A673 (cell line): Measurements from ENCODE around the gene CSNK2A2. TPM values are rescaled to one million over a fixed set of nuclear protein-coding genes. Genes with fewer than 3 reads are reported as not detected.

Source experiments
- Bru-seq: library from RNA; stranded (reverse); fragments of 400-500 nt; gene quantifications from one replicate; lab custom pipeline; 2021; lab: Mats Ljungman, UMichigan
- BruChase-seq, 2 experiments: library from RNA; stranded (reverse); fragments of 400-500 nt; gene quantifications; one replicate each; lab custom pipeline; 2021; lab: Mats Ljungman, UMichigan
- BruUV-seq: library from RNA; stranded (reverse); fragments of 400-500 nt; replicated peaks from 2 replicates; lab custom pipeline; 2021; lab: Mats Ljungman, UMichigan
- CTCF ChIA-PET: fragments of 300-600 bp; sonication (Branson Sonifier 250); formaldehyde crosslinking; loops from one replicate; lab custom pipeline; 2022; ENCODE audit warnings: antibody characterized with exemption; lab: Charles Lee
- POLR2A ChIA-PET: fragments of 300-600 bp; sonication (Branson Sonifier 250); formaldehyde crosslinking; loops from one replicate; lab custom pipeline; 2022; ENCODE audit warnings: antibody characterized with exemption; ENCODE audit not compliant: low non-redundant PET; lab: Charles Lee
- DNase-seq: peaks from one replicate; pipeline ENCODE4 v3.0.0-alpha.2; 2015; ENCODE audit warnings: low spot score
- H3K27ac ChIP-seq: fragments of 200-600 bp; sonication (generic); 2 replicates; pipeline ENCODE4 v1.5.1; 2016; ENCODE audit warnings: mixed run types, low read depth, mild to moderate bottlenecking, mixed read lengths, antibody characterized with exemption, low read length; ENCODE audit not compliant: poor library complexity, severe bottlenecking
- H3K27me3 ChIP-seq: fragments of 200-600 bp; sonication (generic); replicated peaks from 2 replicates; pipeline ENCODE4 v1.6.1; 2017; ENCODE audit warnings: mixed run types, low read depth, mild to moderate bottlenecking, mixed read lengths, antibody characterized with exemption, low read length; ENCODE audit not compliant: insufficient read depth, poor library complexity
- H3K36me3 ChIP-seq: fragments of 200-600 bp; sonication (generic); 2 replicates; pipeline ENCODE4 v1.6.1; 2016; ENCODE audit warnings: mixed run types, mild to moderate bottlenecking, mixed read lengths, antibody characterized with exemption, low read length; ENCODE audit not compliant: insufficient read depth, poor library complexity, severe bottlenecking
- H3K4me1 ChIP-seq: fragments of 200-600 bp; sonication (generic); 2 replicates; pipeline ENCODE4 v1.6.1; 2017; ENCODE audit warnings: mixed run types, mild to moderate bottlenecking, mixed read lengths, antibody characterized with exemption, low read length; ENCODE audit not compliant: insufficient read depth, poor library complexity, severe bottlenecking
- H3K4me3 ChIP-seq: fragments of 200-600 bp; sonication (generic); 2 replicates; pipeline ENCODE4 v1.5.1; 2016; ENCODE audit warnings: low read depth, mixed run types, mild to moderate bottlenecking, mixed read lengths, low read length; ENCODE audit not compliant: poor library complexity, severe bottlenecking
- H3K9me3 ChIP-seq: fragments of 200-600 bp; sonication (generic); 2 replicates; pipeline ENCODE4 v1.6.1; 2016; ENCODE audit warnings: mixed run types, low read depth, mild to moderate bottlenecking, mixed read lengths, antibody characterized with exemption, low read length; ENCODE audit not compliant: poor library complexity, severe bottlenecking
- EZH2 ChIP-seq: fragments of 200-600 bp; sonication (generic); IDR thresholded peaks from 2 replicates; pipeline ENCODE4 v1.6.1; 2017; ENCODE audit warnings: borderline replicate concordance, low read depth, mild to moderate bottlenecking, mixed read lengths, antibody characterized with exemption, low read length; ENCODE audit not compliant: poor library complexity, severe bottlenecking
- intact Hi-C: fragments of 100-400 bp; cut with micrococcal nuclease; formaldehyde crosslinking; loops from one replicate; pipeline ENCODE4 v1.10.0; 2022; ENCODE audit not compliant: unreplicated experiment
- long read RNA-seq: library from polyadenylated mRNA; stranded (forward); transcript quantifications from one replicate; pipeline ENCODE4 v2.0.0, GENCODE V29; 2022
- total RNA-seq: library from RNA; stranded (reverse); gene quantifications from 2 replicates; pipeline ENCODE4 v1.2.3, GENCODE V29; 2021
- TF ChIP-seq, protein P1 (sequence below): fragments of 300-800, 200-600 bp; sonication (generic); conservative IDR thresholded peaks from 2 replicates; pipeline ENCODE4 v1.5.1; 2017; ENCODE audit warnings: low read depth, mild to moderate bottlenecking, antibody characterized with exemption, low read length, moderate library complexity, mixed read lengths

The CSNK2A2 gene
- 108 and 114 TPM in 2 replicates for total RNA-seq
- Bru-seq, nascent RNA = percentile 92 among the genes with signal in this experiment
- percentile 94 among the genes with signal in this experiment for BruChase-seq, experiment 1, labeled RNA remaining after a 2-hour chase
- BruChase-seq, experiment 2, labeled RNA remaining after a 6-hour chase = percentile 96 among the genes with signal in this experiment
- long read RNA-seq, transcript CSNK2A2-201 (12 exons, 1,701 nt) = major isoform, 7 of 34 reads
- long read RNA-seq, partial matches to known transcripts = 8 of 34 reads
- long read RNA-seq, other reads (novel, unspliced or antisense) = 19 of 34 reads

DNA sequence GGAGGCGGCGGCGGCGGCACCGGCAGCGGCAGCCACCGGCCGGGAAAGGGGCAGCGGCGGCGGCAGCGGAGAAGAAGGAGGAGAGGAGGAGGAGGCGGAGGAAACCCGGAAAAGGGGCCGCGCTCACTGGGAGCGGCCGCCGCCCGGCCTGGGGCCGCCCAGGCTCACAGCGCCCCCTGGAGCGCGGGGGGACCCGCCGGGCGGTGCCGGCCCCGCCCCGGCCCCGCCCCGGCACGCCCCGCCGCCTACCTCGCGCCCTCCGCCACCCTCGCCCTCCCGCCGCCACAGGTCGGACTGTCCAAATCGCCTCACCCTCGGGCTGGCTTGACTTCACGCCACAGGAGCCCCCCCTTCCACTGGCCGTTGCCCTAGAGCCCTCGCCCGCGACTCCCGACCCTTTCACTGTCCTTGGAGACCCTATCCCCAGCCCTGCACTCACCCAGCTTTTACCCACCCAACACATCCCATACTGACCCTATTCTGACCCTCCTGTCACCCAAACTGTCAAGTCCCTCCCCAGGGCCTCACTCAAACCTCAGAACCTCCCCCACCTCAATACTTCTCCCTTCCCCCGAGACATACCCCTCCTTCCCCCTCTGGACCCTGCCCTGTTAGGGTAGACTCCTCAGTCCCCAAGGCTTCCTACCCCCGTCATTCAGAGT, at the start of gene CSNK2A2:
TSS of gene CSNK2A2 (minus strand) at position 85 of the 662 bp plus-strand sequence. CDS start 370 bp downstream, outside the sequence.
- Histone ChIP-seq H3K4me1 (peaks cover 6% of the 10 kb centered on the region), H3K4me3 (peak within 1 kb of the TSS; percentile 85), H3K36me3 (peaks cover 31% of the 10 kb centered on the region), H3K27ac (peak within 1 kb of the TSS; percentile 78), H3K9me3 (no peaks in the 10 kb centered on the region), H3K27me3 (no peaks in the 10 kb centered on the region)
- peak; percentile 87 for DNase-seq
- ChIA-PET POLR2A (no interaction called here), CTCF (no interaction called here)
- no TSS peak for BruUV-seq
- TF ChIP-seq EZH2 = no peak
- TF ChIP-seq, protein P1, sequence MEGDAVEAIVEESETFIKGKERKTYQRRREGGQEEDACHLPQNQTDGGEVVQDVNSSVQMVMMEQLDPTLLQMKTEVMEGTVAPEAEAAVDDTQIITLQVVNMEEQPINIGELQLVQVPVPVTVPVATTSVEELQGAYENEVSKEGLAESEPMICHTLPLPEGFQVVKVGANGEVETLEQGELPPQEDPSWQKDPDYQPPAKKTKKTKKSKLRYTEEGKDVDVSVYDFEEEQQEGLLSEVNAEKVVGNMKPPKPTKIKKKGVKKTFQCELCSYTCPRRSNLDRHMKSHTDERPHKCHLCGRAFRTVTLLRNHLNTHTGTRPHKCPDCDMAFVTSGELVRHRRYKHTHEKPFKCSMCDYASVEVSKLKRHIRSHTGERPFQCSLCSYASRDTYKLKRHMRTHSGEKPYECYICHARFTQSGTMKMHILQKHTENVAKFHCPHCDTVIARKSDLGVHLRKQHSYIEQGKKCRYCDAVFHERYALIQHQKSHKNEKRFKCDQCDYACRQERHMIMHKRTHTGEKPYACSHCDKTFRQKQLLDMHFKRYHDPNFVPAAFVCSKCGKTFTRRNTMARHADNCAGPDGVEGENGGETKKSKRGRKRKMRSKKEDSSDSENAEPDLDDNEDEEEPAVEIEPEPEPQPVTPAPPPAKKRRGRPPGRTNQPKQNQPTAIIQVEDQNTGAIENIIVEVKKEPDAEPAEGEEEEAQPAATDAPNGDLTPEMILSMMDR = no peak
- intact Hi-C loops = no loop called here

DNA sequence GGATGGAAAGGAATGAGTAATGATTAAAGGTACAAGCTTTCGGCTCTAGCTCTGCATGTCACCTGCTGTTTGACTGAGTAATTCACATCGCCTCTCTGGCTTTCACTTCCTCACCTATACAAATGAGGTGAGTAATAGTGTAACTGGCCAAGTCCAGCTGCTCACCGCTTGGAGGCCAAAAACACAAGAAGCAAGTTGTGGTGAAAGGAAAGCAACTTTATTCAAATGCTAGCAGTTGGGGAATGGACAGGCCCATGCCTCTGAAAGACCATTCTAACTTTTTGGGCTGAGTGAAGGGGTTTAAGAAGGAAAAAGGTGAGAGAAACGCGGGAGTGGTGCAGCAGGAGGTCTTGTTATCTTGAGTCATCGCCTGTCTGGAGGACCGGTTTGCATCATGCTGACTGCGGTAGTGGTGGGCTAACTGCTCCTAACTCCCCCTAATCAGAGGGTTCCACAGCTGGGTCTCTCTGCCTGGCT, 45.7 kb upstream of the CSNK2A2 start:
- no peaks in the 10 kb centered on the region for H3K9me3 ChIP-seq
- BruUV-seq = no TSS peak
- ChIA-PET CTCF (no interaction called here), POLR2A (no interaction called here)
- H3K27me3 ChIP-seq = peaks cover 40% of the 10 kb centered on the region
- H3K4me1 ChIP-seq = no peaks in the 10 kb centered on the region
- no peak for DNase-seq
- H3K27ac ChIP-seq = no peak overlapping the region
- TF ChIP-seq EZH2 = no peak
- TF ChIP-seq, protein P1 = no peak
- intact Hi-C loops = no loop called here
- no peaks in the 10 kb centered on the region for H3K36me3 ChIP-seq
- no peak overlapping the region for H3K4me3 ChIP-seq

DNA sequence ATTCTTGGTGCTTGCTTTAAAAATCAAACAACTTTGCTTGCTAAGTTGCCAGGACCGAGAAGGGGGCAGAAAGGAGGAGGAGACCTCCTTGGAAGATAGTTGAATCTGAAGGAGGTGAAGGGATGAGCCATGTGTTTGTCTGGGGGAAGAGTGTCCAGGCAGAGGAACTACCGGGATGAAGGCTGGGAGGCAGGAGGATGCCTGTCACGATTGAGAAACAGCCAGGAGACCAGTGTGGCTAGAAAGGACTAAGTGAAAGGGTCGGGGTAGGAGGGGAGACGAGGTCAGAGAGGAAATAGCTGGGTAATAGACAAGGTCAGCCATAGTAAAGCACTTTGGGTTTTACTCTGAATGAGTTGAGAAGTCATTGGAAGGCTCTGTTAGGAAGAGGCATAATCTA, 38.9 kb upstream of the CSNK2A2 start:
- no peak for DNase-seq
- TF ChIP-seq EZH2 = no peak
- TF ChIP-seq, protein P1 = no peak
- CTCF ChIA-PET = no interaction called here
- H3K4me3 ChIP-seq = no peak overlapping the region
- no peaks in the 10 kb centered on the region for H3K4me1 ChIP-seq
- no peaks in the 10 kb centered on the region for H3K36me3 ChIP-seq
- no peaks in the 10 kb centered on the region for H3K9me3 ChIP-seq
- H3K27ac ChIP-seq = no peak overlapping the region
- H3K27me3 ChIP-seq = peaks cover 44% of the 10 kb centered on the region
- intact Hi-C loops = no loop called here
- POLR2A ChIA-PET = no interaction called here
- BruUV-seq = no TSS peak
